CD4-positive, alpha-beta T cell treated with Interleukin-17A for 4 hours (primary cell): Measurements from ENCODE around the gene HTT.
"Not testable (repeated sequence)": the region's sequence is repeated elsewhere in the genome, so short reads cannot be mapped to it uniquely, and the experiment has no call there.

Experiments used
- DNase-seq: peaks from one replicate; pipeline ENCODE4 v3.0.0-alpha.2; 2020; ENCODE audit warnings: mixed read lengths

Gene HTT

GRCh38 chr4:3124070-3124767 is 49.7 kb downstream of the HTT start:
- DNase-seq, result no peak

DNA sequence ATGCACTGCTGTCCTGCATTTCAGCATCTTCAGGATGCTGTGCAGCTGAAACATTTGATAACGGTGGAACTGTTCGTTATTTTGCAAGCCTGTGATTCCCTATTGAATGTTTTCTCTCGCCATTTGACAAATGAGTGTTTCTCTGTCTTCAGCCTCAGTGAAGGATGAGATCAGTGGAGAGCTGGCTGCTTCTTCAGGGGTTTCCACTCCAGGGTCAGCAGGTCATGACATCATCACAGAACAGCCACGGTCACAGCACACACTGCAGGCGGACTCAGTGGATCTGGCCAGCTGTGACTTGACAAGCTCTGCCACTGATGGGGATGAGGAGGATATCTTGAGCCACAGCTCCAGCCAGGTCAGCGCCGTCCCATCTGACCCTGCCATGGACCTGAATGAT is 52.6 kb downstream of the HTT start:
- no peak for DNase-seq

- DNase-seq, result no peak
Observed at GRCh38 chr4:3128058-3128457, 53.6 kb downstream of the HTT start.

- no peak for DNase-seq
Observed at GRCh38 chr4:3128976-3129375, 54.5 kb downstream of the HTT start.

- DNase-seq, result no peak
Observed at GRCh38 chr4:3130201-3130600, 55.7 kb downstream of the HTT start.

GRCh38 chr4:3130826-3131225 is 56.3 kb downstream of the HTT start:
- DNase-seq, result no peak

DNA sequence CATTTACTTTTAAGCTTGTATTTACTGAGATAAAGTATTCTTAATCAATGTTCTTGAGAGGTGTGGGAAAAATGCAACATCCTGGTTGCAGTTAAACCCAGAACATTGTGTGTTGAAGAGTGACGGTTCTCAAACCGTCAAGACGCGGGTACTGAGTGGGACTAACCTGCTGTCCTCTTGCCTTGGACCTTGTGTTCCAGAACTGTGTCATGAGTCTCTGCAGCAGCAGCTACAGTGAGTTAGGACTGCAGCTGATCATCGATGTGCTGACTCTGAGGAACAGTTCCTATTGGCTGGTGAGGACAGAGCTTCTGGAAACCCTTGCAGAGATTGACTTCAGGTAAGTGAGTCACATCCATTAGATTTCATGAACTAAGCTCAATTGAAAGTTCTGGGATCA is 59.7 kb downstream of the HTT start:
- no peak for DNase-seq

GRCh38 chr4:3135155-3136011 is 60.9 kb downstream of the HTT start:
- no peak for DNase-seq

DNA sequence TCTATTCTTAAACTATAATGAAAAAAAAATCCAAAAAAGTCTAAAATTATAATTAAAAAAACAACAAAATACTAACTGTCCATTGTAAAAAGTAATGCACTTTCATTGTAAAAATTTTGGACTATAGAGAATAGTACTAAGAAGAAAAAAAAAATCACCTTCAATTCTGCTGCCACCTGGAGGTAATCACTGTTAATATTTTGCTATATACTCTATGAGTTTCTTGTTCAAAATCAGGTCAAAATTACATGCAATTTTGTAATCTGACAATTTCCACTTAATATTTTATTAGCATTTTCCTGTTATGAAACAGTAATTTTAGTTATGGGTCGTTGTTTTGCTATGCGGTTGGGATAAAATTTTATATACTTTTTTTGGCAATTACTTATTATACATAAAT is 62.0 kb downstream of the HTT start:
- DNase-seq, result no peak

GRCh38 chr4:3137908-3138307 is 63.4 kb downstream of the HTT start:
- no peak for DNase-seq

DNA sequence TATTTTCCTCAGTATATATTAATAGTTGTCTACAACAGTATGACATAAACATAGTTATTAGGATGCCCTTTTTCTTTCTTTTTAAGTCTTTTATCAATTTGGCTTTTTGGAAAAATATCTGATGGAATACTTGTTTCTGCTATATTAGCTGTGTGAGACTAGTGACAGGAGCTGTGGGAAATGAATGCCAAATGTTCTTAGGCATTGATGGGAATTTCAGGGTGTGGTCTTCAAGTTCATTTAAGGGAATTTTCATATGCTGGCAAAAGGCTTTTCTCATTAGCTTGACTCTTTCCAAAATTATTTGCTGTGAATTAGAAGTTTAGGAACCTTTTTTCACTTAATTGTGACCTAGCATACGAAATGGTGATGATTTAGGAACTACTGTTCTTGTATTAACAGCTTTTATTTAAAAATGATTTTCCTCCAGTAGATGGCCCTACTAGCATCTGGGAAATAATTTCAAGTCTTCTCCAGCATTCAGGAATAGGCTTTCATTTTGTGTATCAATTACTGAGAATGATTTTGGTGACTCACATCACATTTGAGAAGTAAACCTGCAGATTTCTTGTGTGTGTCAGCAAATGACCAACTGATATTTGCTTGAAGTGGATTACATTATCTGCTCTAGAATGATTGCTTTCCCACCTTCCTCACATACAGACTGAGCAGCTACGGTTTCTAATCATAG is 70.9 kb downstream of the HTT start:
- no peak for DNase-seq

DNA sequence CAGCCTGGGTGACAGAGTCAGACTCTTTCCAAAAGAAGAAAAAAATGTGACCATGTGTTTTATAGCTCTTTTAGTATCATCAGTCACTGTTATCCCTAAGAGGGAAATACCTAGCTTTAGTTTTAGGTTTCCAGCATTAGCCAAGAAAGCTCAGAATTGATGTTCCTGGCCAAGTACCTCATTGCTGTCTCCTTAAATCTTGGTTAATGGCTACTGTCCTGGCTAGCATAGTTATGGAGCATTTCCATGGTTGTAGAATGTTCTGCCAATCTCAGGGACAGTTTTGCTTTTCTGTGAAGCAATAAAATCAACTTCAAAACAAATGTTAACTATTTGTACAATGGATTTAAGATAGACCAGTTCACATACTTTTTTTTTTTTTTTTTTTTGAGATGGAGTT is 74.4 kb downstream of the HTT start:
- no peak for DNase-seq

- not testable (repeated sequence) for DNase-seq
Observed at GRCh38 chr4:3151238-3151637, 76.8 kb downstream of the HTT start.

- no peak for DNase-seq
Observed at GRCh38 chr4:3157366-3157765, 82.9 kb downstream of the HTT start.

GRCh38 chr4:3158841-3159240 is 84.4 kb downstream of the HTT start:
- no peak for DNase-seq

DNA sequence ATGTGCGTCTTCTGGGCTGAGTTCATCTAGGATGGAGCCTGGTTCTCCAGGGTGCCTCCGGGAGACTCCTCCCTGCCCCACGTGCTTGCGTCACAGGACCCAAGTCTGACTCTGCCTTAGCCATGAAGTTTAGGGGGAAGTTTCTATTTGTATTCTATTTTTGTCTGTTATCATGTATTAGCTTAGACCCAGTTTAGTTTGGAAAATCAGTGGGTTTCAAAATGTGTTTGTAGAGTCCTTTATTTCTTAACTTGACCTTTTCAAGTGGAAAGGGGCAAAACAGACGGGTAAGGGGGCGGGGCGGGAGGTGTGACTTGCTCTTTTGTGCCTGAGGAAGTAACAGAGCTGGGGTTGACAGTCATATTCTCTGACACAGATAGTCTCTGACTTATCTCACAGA is 86.0 kb downstream of the HTT start:
- no peak for DNase-seq

GRCh38 chr4:3161044-3161443 is 86.6 kb downstream of the HTT start:
- DNase-seq, result not testable (repeated sequence)

DNA sequence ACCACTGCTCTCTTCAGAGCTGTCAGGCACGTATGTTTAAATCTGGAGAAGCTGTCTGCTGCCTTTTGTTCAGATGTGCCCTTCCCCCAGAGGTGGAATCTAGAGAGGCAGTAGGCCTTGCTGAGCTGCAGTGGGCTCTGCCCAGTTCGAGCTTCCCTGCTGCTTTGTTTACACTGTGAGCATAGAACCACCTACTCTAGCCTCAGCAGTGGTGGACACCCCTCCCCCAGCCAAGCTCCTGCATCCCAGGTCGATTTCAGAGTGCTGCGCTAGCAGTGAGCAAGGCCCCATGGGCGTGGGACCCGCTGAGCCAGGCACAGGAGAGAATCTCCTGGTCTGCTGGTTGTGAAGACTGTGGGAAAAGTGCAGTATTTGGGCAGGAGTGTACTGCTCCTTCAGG is 92.0 kb downstream of the HTT start:
- DNase-seq, result not testable (repeated sequence)

DNA sequence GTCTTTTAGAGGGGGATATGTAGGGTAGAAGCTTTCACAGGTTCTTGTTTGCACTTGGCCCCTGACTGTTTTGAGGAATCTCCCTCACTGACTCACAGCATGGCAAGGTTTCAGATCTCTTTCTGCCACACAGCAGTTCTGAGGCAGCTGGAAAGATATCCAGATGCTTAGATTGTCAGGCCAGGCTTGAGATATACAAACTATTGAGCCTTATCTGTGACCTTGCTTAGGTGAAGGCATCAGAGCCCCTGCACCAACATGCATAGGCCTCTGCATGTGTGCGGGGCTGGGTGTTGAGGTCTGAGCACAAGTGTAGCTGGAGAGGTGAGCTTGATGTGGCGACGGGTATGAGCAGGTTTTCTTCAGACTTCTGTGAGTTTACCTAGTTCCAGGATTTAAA is 93.5 kb downstream of the HTT start:
- DNase-seq, result no peak

DNA sequence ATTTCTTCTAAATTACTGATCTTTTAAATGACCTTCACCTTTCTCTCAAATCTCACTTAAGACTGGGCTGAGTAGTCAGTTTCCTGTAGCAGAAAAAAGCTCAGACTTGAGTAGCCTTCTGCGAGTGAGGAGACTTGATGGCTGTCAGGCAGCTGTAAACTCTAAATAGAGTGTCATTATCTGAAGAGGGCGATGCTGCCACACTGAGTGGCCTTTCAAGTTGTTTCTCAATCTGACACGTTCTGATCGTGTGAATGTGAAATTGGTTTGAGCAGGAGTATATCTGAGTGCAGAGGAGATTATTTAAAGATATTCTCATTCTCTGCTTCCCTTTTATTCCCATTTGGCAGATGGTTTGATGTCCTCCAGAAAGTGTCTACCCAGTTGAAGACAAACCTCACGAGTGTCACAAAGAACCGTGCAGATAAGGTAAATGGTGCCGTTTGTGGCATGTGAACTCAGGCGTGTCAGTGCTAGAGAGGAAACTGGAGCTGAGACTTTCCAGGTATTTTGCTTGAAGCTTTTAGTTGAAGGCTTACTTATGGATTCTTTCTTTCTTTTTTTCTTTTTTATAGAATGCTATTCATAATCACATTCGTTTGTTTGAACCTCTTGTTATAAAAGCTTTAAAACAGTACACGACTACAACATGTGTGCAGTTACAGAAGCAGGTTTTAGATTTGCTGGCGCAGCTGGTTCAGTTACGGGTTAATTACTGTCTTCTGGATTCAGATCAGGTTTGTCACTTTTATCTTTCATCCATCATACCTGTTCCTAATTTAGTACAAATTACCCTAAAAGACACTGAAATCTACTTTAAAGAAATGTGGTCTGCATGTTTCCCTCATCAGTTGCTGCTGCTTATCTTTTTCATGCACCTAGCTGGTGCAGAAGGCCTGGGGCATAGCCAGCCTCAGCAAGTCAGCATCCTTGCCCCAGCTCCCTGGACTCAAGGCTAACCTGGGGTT is 100.2 kb downstream of the HTT start:
- DNase-seq, result no peak

- no peak for DNase-seq
Observed at GRCh38 chr4:3176367-3177229, 102.1 kb downstream of the HTT start.

- no peak for DNase-seq
Observed at GRCh38 chr4:3177426-3177825, 102.9 kb downstream of the HTT start.
